Putamen (tissue), 1 donor: ENCODE data around the gene DNAJC22.
A peak's percentile ranks its signal among the peaks of the same experiment; 100 is the strongest.
"Not testable (repeated sequence)": the region's sequence is repeated elsewhere in the genome, so short reads cannot be mapped to it uniquely, and the experiment has no call there.

Source experiments
- DNase-seq: peaks from one replicate; pipeline ENCODE4 v3.0.0-alpha.2; 2016; ENCODE audit warnings: low spot score

Gene DNAJC22

DNA sequence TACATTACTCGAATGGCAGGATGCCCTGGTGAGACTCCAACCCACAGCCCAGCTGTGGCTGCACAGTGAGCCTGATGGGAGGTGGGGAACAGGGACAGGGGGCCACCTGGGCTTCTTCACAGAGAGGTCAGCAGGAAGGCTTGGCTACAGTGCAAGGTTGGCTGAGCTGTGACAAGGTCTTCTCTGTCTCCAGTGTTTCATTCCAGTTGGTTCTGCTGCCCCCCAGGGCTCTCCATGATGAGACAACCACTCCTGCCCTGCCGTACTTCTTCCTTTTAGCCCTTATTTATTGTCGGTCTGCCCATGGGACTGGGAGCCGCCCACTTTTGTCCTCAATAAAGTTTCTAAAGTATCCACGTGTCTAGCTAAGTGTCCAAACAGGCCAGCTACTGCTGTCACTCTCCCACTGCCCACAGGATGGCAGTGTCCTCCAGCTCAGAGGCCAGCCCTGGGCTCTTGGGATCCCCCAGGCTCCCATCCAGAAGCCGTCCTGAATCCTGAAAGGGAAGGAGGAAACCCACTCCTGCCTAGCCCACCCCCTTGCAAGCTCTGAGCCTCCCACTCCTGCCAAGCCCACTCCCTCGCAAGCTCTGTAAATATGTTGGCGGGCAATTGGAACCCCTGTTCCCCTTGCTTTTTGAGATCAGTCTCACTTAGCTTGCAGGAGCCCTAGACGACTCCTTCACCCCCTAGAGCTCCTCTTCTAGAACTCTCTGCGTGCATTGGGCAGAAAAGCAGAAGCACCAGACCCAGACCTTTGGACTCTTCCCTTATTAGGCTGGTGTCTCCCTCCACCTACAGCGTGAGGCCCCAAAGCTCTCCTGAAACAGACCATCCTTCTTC is 15.1 kb upstream of the DNAJC22 start:
- peak; percentile 40 for DNase-seq

DNA sequence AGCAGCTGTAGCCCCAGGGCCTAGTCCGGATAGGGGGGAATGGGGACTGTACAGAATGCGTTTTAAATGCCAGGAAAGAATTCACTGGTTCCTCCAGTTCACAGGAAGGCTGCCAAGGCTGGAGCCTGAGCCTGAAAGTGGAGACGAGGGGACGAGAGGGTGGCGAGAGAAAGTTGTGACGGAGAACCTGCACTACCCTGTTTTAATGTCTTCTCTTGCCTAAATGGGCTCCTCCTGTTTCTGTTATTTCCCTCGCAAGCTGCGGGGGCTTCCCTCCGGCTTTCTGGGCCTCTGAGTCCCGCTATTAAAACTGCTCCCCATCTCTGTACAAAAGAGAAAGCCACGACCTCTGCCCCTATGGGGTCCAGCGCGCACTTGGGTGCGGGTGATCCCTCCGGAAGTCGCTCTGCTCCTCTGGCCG is 14.2 kb upstream of the DNAJC22 start:
- DNase-seq, result no peak

DNA sequence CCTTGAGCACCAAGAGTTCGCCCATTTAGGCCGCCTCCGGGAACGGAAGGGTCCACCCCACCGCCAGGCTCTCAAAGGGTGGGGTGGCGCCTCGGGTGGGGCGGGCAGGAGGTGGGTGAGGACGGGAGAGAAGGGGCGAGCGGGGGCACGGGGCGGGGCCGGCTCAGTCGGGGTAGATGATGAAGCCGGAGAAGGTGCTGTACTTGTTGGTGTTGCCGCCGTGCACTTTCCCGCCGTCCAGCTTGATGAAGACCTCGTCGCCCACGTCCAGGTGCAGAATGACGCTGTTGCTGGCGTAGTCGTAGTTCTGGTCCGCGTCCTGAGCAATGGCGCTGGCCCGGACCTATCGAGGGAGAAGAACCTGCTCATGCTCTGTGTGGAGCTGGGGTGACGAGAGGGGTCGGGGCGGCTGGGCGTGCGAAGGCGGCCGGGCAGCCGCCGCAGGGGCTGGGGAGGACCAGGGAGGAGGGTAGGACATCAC is 13.8 kb upstream of the DNAJC22 start:
- no peak for DNase-seq

DNA sequence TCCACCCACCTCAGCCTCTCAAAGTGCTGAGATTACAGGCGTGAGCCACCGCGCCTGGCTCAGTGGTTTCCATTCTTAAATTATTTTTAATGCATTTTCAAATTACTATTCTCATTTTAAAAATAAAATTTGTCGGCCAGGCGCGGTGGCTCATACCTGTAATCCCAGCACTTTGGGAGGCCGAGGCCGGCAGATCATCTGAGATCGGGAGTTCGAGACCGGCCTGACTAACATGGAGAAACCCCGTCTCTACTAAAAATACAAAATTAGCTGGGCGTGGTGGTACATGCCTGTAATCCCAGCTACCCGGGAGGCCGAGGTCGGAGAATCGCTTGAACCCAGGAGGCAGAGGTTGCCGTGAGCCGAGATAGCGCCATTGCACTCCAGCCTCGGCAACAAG is 12.9 kb upstream of the DNAJC22 start:
- DNase-seq, result not testable (repeated sequence)

DNA sequence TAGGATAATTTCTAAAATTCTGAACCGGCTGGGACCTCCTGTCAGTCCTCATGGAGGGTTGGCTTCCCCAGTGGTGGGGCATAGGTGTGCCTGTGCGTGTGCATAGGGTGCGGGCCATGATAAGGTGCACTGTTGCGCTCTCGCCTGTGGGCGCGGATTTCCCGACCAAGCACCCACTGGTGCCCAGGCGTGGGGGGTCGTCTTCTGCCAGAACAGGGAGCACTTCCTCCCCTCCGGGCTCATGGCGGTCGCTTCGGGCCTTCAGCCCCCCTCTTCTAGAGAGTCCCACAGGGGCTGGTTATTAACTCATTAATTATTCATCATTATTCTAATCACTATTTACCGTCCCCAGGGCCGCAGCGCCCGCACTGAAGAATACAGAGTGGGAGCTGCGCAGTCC is 12.5 kb upstream of the DNAJC22 start:
- no peak for DNase-seq

DNA sequence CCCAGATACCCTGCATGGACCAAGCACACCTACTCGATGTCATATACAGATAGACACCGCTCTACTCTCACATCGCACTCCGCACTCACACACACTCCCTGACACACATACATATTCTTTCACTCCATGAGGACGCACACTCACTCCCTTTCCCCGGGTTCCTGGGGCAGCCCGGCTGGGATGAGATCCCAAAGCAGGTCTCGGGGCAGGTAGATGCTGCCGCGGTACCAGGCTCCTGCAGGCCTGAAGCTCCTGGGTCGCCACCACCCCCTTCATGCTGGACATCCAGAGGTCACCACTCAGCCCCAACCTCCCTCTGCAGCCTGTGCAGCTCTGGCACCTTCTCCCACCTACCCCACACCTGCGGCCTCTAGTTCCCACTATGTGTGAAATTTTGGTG is 12.0 kb upstream of the DNAJC22 start:
- DNase-seq, result no peak

DNA sequence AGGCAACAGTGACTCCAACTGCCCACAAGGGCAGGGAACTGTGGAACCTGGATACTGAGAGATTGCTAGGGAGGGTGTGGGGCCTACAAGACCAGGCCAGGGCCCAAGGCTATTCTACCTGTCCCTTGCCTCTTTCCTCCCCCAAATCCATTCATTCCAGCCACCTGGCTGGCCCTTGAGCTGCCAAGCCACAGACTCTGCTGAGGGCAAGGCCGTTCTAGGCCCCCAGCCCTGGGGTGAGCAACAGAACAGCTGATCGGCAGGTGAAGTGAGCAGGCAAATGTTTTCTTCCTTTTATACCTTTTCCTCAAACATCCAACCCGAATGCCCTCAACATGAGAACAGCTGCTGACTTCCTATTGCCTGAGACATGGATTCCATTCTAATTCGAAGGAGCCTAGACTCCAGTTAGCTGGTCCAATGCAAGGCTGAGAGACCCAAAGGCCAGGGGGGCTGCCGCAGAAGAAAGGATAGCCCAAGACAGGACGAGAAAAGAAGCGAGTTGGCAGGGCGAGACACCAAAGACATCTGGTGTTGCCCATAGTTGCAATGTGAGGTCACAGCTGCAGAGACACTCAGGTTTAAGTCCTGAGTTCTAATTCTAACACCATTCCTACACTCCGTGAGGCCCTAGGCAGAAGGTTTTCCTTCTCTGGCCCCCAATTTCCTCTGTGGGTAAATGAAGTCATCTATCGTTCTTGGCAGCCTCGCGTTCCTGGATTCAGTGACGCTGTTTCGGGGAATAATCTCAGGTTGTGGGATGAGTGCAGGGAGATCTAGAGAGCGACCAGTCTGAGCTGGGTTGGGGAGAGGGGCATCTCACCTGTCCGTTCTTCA is 11.4 kb upstream of the DNAJC22 start:
- no peak for DNase-seq

DNA sequence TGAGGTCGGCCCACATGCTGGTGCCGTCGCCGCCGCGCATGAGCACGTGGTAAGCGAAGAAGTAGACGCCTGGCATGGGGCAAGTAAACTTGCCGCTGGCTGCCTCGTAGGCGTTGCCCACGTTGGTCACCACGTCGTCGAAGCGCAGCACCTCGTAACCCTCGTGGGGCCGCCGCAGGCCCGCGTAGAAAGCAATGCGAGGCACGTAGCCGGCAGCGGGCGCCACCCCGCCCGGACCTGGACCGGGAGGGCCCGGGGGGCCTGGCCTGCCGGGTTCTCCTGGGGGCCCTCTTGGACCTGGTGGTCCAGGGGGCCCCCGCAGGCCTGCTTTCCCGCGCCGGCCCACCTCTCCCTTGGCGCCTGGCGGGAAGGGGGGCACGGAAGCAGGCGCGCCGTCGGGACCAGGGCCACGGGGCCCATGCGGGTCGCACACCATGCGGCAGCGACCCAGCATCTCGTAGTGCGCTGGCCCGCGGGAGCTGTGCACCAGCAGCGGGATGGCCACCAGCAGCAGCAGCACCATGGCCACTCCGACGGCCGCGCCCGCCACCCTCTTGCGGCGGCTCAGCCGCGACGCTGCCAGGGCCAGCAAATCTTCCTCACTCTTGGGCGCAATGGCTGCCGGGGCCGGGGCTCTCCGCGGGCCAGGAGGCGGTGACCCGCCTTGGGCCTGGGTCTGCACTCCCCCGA is 10.6 kb upstream of the DNAJC22 start:
- no peak for DNase-seq

DNA sequence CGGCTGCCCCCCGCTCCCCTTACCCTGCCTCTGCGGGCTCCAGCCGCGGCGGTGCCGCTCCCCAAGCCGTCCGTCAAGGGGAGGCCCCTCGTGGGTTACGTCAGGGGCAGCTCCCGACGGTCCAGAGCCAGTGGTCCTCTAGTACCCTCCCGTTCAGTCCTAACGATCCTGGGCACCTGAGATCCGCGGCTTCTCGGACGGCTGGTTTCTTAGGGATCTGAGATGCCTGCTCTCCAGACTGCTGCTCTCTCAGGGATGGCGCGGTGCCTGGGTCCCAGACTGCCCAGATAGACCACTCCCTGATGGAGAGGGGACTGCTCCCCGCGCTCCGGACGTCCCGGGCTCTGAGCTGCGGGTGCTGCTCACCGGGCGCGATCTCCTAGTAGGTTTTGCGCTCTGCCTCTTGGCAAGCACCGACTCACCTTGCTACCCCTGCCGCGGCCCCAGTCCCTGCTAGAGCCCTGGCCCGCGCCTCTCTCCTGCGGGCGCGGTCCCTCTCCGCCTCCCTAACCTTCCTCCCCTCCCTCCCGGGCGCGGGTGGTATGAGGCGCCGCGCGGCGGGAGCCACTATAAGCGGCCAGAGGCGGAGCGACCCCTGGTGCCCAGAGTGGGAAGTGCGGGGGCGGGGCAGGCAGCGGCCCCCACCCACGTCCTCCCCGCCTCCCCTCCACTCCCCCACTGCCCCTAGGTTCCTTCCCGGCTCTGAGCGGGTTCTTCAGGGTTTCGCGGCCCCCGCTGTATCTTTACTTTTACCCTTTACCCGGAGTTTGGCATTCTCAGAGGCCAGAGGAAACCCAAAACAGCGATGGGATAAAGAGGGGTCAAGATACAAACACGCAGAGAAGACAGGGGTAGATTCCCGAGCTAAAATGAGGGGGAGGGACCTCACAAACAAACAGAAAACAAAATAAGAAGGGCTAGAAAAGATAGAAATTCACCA is 9.8 kb upstream of the DNAJC22 start, which contains the start of gene C1QL4:
TSS of gene C1QL4 (minus strand) at position 544 of the 940 bp plus-strand sequence. CDS start 711 bp downstream, outside the sequence.
- peak; percentile 57 for DNase-seq

DNA sequence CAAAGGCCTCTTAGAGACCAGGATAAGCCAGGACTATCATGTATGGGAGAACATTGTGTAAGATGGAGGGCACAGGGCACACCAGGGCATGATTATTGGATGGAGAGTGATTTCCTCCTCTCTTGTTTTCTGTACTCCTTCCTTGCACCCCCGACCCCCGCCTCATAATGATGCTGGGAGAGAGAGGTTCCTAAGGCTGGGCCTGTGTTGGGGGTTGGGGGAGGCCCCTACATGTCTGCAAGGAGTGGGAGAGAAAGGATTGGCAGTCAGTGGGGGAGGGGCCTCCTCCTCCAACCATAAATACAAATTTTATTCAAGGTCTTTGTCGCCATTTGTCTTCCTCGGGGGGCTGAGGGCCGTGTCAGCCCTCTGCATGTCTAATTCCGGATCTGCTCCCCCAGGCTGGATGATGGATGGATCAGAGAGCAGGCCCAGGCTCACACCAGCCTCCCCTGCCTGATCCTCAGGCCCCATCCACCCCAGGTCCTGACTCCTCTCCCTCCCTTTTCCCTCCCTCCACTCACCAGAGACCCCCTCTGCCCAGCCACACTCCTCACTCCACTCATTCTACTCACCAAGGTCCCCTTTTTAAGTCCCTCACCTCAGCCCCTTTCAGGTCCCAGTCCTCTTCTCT is 7.7 kb upstream of the DNAJC22 start:
- DNase-seq, result no peak

DNA sequence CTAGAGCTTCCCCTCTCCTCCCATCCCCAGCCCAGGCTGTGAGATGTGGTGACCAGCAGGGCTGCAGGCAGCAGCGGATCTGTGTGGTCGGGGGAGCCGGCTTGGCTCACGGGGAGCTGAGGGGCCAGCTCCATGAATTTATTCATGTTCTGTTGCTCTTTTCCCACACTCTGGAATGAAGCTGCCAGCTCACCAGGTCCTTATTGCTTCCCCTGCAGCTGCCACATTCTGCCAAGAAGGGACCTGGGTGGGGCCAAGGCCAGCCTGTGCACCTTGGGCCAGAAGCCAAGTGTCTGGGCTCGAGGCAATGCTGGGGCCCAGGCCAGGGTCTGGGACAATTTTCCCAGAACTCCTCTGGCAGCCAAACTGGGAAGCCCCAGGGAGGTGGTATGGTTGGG is 7.2 kb upstream of the DNAJC22 start:
- no peak for DNase-seq

DNA sequence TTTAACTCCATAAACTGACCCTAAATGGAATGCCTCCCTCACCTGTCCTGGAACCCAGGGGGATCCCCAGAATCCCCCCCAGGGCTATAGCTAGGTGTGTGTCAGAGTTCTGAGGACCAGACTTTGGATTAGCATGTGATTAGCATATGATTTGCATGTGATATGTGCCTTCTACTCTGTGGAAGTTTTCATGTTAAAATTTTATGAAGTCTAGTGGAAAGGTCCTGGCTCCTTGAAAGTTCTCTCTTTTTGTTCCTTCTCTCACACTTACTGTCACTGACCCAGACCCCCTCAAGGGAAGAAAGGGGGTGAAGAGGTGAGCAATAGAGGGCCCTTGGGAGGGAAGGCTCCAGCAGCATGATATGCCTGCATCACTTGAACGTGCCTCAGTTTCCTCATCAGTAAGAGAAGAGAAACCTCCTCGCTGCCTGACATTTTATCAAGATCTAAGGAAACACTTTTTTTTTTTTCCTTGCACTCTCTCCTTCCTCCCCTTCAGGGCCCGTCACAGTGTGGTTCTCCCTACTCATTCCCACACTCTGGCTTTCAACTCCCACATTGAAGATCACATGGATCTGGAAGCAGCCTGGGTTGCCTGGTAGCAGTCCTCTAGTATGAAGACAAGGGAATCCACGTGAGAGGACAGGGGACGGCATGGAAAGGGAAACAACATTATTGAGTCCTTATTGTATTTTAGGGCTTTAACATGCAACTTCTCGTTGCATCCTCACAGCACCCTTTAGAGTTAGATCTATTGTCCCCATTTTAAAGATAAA is 6.4 kb upstream of the DNAJC22 start:
- DNase-seq, result no peak

DNA sequence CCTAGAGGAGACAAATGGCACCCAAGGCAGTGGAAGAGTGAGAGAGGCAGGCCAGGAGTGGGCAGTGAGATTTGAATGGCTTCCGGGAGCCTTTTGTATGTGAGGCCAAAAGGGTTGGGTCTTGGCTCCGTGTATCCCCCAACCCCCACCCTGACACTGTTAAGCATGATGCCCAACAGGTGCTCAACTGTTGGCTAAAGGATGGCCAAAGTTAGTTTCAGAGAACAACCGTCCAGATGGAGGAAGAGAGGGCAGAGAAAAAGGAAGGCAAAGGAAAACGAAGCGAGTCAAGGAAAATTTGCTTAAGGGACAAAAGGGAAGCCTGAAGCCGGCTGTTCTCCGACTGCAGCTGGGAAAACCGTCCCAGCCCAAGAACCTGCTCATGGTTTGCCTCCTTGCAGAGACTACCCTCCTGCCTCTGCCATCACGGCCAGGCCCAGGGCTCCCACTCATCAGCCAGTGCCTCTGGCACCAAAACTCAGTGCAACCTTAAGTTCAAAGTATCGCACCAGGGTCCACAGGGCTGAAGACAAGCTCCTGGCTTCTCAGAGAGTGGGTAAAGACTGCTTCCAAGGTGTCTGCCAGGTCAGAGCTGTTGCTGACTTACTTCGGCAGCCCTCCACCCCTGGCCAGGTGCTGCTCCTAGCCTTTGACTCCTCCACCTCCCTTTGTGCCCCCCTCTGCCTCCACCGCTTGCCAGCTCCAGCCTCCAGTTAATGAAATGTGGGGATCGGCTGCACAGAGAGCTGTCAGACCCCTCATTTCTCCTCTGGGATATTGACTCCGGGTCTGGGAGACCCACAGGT is 5.5 kb upstream of the DNAJC22 start:
- DNase-seq, result no peak

DNA sequence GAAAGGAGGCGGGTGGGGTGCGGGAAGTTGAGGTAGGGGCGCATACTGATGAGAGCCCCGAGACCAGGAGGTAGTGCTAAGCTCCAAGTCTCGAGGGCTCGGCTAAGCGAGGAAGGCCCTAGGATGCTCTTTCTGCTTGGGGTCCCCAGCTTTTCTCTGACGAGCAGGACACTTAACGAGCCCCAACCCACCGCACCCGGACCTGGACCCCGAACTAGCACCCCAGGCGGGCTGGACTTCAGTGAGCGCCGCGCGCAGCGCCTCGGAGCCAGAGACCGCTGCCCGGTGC is 5.0 kb upstream of the DNAJC22 start:
- DNase-seq, result no peak

DNA sequence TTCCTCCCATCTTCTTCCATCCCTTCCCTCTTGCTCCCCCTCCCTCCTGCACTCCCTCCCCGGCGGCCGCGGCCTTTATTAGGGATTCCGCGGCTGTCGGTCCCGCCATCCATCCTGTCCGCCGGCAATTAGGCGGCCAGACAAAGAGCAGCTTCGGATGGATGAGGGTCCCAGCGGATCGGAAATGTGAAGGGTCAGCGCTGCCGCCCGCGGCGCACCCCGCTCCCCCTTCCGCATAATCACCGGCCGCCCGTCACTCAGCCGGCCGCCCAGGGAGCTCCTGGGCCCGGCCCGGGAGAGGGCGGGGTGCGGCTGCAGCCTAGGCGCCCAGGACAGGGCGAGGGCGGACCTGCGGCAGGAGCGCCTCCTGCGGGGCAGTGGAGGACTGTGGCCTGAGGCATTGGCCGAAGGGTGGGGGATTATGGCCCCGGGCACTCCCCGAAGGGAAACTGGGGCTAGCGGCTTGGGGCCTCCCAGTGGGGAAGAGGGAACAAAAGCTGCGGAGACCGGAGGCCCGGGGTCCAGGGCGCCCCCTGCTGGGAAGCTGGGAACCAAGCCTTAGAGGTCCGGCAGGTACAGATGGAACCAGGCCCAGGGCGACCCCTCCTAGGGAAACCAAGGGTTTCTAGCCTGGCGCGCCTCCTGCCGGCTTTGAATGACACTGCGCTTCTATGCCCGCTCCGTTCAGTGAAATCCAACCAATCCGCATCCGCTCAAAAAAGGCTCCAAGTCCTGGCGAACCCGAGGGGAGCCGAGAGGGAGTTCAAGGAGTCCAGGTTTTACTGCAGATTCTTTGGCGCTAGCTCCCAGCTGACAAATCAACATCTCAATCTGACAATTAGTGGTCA is 4.4 kb upstream of the DNAJC22 start:
- DNase-seq, result no peak

DNA sequence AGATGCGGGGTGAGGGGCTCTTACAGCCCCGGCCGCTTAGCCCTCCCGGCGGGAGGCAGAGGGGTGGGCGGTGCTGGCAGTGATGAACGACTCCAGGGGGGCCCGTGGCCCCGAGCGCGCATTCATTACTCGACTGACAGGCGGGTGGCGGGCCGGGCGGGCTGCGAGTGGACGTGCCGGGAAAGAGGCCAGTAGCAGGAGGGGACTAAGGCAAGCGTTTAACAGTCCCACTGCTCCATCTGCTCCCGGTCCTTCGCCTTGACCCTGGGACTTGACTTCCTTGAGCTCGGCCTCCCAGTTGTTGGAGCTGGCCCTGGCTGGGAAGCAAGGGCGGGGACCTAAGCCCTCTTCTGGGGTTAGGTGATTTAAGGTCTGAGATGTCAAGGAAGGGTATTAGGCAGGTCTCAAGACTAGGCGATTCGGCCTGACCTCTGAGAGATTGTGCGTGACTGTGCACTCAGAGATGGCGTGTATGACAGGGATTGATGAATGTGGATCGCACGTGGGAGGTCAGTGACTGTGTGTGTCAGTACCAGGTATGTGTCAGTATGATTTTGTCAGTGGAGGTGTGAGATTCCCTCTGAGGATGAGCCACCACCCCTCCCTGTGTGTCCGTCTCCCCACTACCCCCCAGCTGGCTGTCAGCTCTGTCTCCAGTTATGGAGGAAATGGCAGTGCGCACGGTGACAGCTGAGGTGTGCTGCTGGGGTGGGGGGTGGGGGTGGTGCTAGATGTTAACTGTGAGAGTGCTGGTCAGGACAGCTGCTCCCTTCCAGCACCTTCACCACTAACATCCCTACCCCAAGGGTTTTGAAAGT is 3.6 kb upstream of the DNAJC22 start:
- DNase-seq, result no peak

DNA sequence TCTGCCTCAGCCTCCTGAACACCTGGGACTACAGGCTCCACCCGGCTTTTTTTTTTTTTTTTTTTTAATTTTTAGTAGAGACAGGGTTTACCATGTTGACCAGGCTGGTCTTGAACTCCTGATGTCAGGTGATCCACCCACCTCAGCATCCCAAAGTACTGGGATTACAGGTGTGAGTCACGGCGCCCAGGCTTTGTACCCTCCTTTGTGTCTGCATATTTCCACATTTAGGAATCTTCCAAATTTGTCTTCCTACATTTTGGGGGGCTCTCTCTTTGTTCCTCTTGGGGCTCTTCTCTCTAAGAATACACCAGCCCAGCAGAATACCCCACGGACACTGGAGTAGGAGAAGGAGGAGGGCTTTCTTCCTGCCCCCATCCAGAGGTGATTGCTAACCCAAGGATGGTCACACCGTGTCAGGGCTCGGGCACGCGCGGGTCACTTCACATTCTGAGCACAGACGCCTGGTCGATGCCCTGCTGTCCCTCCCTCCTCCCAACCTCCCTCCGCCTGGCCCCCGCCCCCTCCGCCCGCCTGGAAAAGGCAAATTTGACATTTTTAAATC is 2.1 kb upstream of the DNAJC22 start:
- DNase-seq, result no peak
